Sigmoid colon (tissue), 7 donors: ENCODE measurements around the gene MKNK2. TPM values are rescaled to one million over a fixed set of nuclear protein-coding genes. Genes with fewer than 3 reads are reported as not detected.

ENCODE experiments used
- DNase-seq: peaks from one replicate; pipeline ENCODE4 v3.0.0-alpha.2; 2019
- H3K27ac ChIP-seq, 4 donors: fragments of 200-600 bp; sonication (generic); one replicate each; pipeline ENCODE4 v1.5.1; 2016 to 2019; ENCODE audit warnings: mild to moderate bottlenecking in 1 of 4
- H3K27me3 ChIP-seq, 3 donors: fragments of 200-600 bp; sonication (generic); one replicate each; pipeline ENCODE4 v1.5.1; 2019; ENCODE audit warnings: mild to moderate bottlenecking in 1 of 3
- H3K36me3 ChIP-seq, 4 donors: fragments of 200-600 bp; sonication (generic); one replicate each; pipeline ENCODE4 v1.5.1; 2016 to 2019
- H3K4me1 ChIP-seq, 4 donors: fragments of 200-600 bp; sonication (generic); one replicate each; pipeline ENCODE4 v1.5.1; 2017 to 2019
- H3K4me3 ChIP-seq, 4 donors: fragments of 200-600 bp; sonication (generic); one replicate each; pipeline ENCODE4 v1.5.1; 2017 to 2019; ENCODE audit warnings: mild to moderate bottlenecking in 2 of 4, moderate library complexity in 1 of 4
- H3K9me3 ChIP-seq, 4 donors: fragments of 200-600 bp in 3 of 4; sonication (generic) in 3 of 4; one replicate each; pipeline versions ENCODE4 v1.5.1 to v1.6.1; 2013 to 2019
- CTCF ChIP-seq, 4 experiments: fragments of 450-650 bp in 3 of 4; fragments of 200-600 bp in 1 of 4; IDR thresholded peaks; one replicate each; pipeline ENCODE4 v1.5.1; 2016 to 2019; ENCODE audit warnings: antibody characterized with exemption in 4 of 4, mild to moderate bottlenecking in 3 of 4, moderate library complexity in 2 of 4
- EP300 ChIP-seq, 4 donors: sonication (generic); formaldehyde crosslinking; IDR thresholded peaks; one replicate each; pipeline ENCODE4 v1.6.1; 2017; ENCODE audit warnings: antibody characterized with exemption in 4 of 4
- POLR2A ChIP-seq, 2 donors: fragments of 450-650 bp; IDR thresholded peaks; one replicate each; pipeline ENCODE4 v1.6.1; 2016; ENCODE audit warnings: antibody characterized with exemption in 2 of 2, mild to moderate bottlenecking in 2 of 2, moderate library complexity in 2 of 2
- POLR2AphosphoS5 ChIP-seq, 4 donors: sonication (generic); formaldehyde crosslinking; IDR thresholded peaks; one replicate each; pipeline ENCODE4 v1.6.1; 2017; ENCODE audit warnings: antibody characterized with exemption in 4 of 4
- whole genome bisulfite sequencing, 2 donors: extraction: QIAGEN DNeasy Blood & Tissue Kit; methylation state at CpG; one replicate each; pipeline ENCODE4 v1.1.7; 2013; 5-methylcytosine and 5-hydroxymethylcytosine counted together
- intact Hi-C: fragments of 100-400 bp; cut with DNase I; formaldehyde crosslinking; loops from one replicate; pipeline ENCODE4 v1.15.1; 2023
- polyA plus RNA-seq, 3 donors: library from polyadenylated mRNA; stranded (reverse); fragments of 200-250 nt; gene quantifications; one replicate each; pipeline ENCODE4 v1.2.3, GENCODE V29; 2013
- total RNA-seq, 4 donors: library from RNA; depleted of rRNA; stranded (reverse); fragments of >200 nt; gene quantifications; one replicate each; pipeline ENCODE4 v1.1.0, GENCODE V29; 2016
- donor health status: healthy with polysubstance abuse.
- donor health status: Bipolar disorder and iron deficiency.
- donor health status: healthy.

Gene MKNK2
- total and polyA plus RNA-seq, 7 donors = 83.1 to 157 (median 121) TPM

GRCh38 chr19:1999856-2000515 lies 51.1 kb downstream of the MKNK2 start:
- Histone ChIP-seq H3K4me3 (no peak overlapping the region), H3K36me3 (peaks cover 0 to 63% (median 15%) of the 10 kb centered on the region in 4 donors), H3K27ac (no peak overlapping the region)

DNA sequence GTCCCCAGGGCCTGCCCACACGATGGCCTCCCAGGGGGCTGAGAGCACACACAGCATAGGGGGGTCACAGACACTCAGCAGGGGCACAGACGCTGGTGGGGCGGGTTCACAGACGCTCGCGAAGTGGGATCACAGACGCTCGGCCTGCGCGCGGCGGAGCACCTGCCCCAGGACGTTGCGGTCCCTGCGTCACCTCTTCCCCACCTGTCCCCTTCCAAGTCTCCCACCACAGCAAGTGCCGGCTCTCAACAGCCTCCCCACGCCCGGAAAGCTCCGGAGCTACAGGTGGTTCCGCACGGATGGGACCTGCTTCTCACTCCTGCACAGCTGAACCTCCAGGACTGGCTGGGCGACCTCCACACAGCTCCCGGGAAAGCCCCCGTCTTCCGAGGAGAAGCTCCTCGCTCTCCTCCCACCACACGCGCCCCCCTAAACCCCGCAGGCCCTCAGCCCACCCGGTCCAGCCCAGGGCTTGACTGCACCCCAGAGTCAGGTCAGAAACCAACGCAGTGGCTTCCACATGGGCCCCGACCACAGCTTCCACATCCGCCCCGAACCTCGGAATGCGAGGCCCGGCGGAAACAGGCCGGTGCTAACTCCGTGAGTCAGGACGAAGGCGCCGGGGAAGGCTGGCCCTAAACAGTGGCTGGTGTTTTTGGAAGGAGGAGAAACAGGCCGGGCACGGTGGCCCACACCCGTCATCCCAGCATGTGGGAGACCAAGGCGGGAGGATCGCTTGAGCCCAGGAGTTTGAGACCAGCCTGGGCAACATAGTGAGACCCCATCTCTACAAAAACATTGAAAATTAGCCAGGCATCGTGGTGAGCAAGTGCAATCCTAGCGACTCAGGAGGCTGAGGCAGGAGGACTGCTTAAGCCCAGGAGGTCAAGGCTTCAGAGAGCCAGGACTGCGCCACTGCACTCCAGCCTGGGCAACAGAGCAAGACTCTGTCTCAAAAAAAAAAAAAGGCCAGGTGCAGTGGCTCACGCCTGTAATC lies 52.0 kb downstream of the MKNK2 start:
- peaks cover 0 to 72% (median 15%) of the 10 kb centered on the region in 4 donors for H3K36me3 ChIP-seq
- H3K9me3 ChIP-seq = no peaks in the 10 kb centered on the region
- DNase-seq = no peak

More at GRCh38 chr19:1999856-2000515, 51.1 kb downstream of the MKNK2 start:
- TF ChIP-seq POLR2A (IDR thresholded peaks at IDR 0.05) (no peak), CTCF (IDR thresholded peaks at IDR 0.05) (no peak), POLR2AphosphoS5 (IDR thresholded peaks at IDR 0.05) (no peak), EP300 (IDR thresholded peaks at IDR 0.05) (no peak)
- 80 to 92% methylated on average over 26 of the region's 26 CpGs for WGBS, 2 donors
- H3K9me3 ChIP-seq = no peaks in the 10 kb centered on the region
- no peaks in the 10 kb centered on the region for H3K27me3 ChIP-seq
- intact Hi-C loops = no loop called here
- no peak for DNase-seq
- no peaks in the 10 kb centered on the region for H3K4me1 ChIP-seq

GRCh38 chr19:1997353-1998233 lies 53.5 kb downstream of the MKNK2 start:
- WGBS, 2 donors = 95% methylated on average over 31 of the region's 31 CpGs

More for the DNA sequence above, 52.0 kb downstream of the MKNK2 start:
- intact Hi-C loops = no loop called here
- Histone ChIP-seq H3K4me1 (no peaks in the 10 kb centered on the region), H3K27me3 (no peaks in the 10 kb centered on the region), H3K27ac (no peak overlapping the region), H3K4me3 (no peak overlapping the region)
- TF ChIP-seq CTCF (IDR thresholded peaks at IDR 0.05) = no peak
- TF ChIP-seq POLR2AphosphoS5 (IDR thresholded peaks at IDR 0.05) = no peak
- no peak for TF ChIP-seq EP300 (IDR thresholded peaks at IDR 0.05)
- no peak for TF ChIP-seq POLR2A (IDR thresholded peaks at IDR 0.05)
- WGBS, 2 donors = 94 to 95% methylated on average over 52 of the region's 52 CpGs

More at GRCh38 chr19:1997353-1998233, 53.5 kb downstream of the MKNK2 start:
- intact Hi-C loops = no loop called here
- no peaks in the 10 kb centered on the region for H3K27me3 ChIP-seq
- DNase-seq = no peak
- no peaks in the 10 kb centered on the region for H3K4me1 ChIP-seq
- no peak overlapping the region for H3K27ac ChIP-seq
- H3K4me3 ChIP-seq = no peak overlapping the region
- H3K9me3 ChIP-seq = no peaks in the 10 kb centered on the region
- TF ChIP-seq CTCF (IDR thresholded peaks at IDR 0.05) (no peak), POLR2A (IDR thresholded peaks at IDR 0.05) (no peak), EP300 (IDR thresholded peaks at IDR 0.05) (no peak), POLR2AphosphoS5 (IDR thresholded peaks at IDR 0.05) (no peak)
- peaks cover 8 to 79% (median 16%) of the 10 kb centered on the region in 4 donors for H3K36me3 ChIP-seq
